ENCODE data around the gene ATG7.
"Not testable (repeated sequence)": the region's sequence is repeated elsewhere in the genome, so short reads cannot be mapped to it uniquely, and the experiment has no call there.

Gene ATG7

GRCh38 chr3:11507719-11508118 lies 235.5 kb downstream of the ATG7 start:
- no peak for DNase-seq (ENCODE audit: low read depth, low spot score)

DNA sequence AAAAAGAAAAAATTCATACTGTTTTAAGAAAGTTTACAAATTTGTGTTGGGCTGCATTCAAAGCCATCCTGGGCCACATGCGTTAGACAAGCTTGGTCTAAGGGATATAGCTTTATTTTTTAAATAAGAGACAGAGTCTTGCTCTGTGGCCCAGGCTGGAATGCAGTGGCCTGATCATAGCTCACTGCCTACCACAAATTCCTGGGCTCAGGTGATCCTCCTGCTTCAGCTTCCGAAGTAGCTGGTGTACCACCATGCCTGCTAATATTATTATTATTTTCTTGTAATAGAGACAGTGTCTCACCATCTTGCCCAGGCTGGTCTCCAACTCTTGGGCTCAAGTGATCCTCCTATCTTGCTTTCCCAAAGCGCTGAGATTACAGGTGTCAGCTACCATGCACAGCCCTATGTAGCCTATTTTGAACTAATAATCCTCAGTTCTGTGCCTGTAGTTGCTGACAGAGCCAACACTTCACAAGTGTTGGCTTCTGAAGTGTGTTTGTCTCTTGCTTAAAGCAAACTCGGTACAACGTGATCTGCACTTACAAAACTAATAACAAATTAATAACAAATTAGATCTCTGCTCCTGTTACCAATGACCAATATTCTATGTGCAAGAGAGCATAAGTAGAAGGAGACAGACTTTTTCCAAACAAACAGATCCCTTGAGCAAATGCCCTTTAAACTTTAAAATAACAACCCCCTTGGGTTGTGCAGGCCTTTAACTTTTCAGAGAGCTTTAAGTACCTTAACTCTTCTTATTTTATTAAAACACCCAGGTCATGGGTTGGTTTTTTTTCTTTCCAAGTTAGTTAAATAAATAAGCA lies 236.4 kb downstream of the ATG7 start:
- no peak for DNase-seq (ENCODE audit: low read depth, low spot score)

DNA sequence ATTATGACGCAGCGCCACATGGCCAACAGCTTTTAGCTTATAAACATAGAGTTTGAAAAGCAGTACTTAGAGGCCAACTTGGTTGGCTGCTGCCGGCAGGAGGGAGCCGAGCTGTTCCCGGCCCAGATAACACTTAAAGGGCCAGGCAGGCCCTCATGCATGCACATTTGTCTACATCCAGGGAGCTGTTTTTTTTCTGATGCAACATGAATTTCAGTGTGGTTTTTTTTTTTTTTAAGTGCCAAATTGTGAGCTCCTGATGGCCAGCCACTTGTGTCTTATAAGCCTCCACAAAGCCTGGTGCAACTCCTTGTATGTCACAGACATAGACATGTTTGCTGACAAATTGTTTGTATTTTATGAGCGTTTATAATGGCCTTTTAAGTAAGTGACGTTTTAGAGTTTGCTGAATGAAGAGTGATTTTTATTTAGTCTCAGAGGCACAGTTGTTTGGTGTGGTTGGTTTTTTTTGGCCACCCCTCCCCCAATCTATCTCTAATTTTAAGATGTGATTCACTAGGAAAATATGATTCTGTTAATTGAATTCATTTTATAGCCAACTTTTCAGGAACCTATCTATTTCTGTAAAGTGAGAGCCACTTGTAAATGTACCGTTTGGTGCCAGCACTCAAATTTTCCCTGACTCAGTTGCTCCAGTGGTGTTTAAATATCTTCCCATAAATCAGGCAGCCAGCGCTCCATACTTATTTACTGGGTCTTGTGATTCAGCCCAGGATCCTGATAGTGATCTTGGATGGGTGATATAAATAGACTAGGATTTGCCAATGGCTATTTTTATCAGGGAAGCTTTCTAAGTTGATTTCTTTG lies 237.2 kb downstream of the ATG7 start:
- DNase-seq (ENCODE audit: low read depth, low spot score) = peak; percentile 65

DNA sequence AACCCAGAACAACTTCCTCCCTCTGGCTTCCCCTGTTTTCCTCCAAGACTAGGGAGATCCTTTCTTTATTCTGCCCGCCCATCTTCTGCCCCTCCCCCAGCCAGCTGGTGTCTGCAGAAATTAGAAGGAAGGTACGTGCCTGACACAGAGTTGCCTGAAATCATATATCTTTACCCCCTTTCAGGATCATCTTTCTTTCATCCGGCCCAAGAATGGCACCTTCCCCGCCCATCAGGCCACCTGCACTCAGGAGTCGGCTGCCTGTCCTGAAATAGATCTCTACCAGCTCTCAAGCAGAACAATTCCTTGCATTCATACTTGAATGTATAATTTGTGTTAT lies 237.8 kb downstream of the ATG7 start:
- DNase-seq (ENCODE audit: low read depth, low spot score) = peak; percentile 18

GRCh38 chr3:11510356-11510755 lies 238.2 kb downstream of the ATG7 start:
- DNase-seq (ENCODE audit: low read depth, low spot score) = peak; percentile 5

DNA sequence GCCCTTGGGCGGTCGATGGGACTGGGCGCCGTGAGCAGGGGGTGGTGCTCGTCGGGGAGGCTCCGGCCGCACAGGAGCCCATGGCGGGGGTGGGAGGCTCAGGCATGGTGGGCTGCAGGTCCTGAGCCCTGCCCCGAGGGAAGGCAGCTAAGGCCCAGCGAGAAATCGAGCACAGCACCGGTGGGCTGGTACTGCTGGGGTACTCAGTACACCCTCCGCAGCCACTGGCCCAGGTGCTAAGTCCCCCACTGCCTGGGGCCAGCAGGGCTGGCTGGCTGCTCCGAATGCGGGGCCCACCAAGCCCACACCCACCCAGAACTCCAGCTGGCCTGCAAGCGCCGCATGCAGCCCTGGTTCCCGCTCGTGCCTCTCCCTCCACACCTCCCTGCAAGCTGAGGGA lies 239.4 kb downstream of the ATG7 start:
- DNase-seq (ENCODE audit: low read depth, low spot score) = not testable (repeated sequence)

DNA sequence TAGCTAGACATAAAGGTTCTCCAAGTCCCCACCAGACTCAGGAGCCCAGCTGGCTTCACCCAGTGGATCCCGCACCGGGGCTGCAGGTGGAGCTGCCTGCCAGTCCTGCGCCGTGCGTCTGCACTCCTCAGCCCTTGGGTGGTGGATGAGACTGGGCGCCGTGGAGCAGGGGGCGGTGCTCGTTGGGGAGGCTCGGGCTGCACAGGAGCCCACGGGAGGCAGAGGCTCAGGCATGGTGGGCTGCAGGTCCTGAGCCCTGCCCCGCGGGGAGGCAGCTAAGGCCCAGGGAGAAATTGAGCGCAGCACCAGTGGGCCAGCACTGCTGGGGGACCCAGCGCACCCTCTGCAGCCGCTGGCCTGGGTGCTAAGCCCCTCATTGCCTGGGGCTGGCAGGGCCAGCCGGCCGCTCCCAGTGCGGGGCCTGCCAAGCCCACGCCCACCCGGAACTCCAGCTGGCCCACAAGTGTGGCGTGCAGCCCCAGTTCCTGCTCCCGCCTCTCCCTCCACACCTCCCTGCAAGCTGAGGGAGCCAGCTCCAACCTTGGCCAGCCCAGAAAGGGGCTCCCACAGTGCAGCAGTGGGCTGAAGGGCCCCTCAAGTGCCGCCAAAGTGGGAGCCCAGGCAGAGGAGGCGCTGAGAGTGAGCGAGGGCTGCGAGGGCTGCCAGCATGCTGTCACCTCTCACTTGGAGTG lies 241.1 kb downstream of the ATG7 start:
- not testable (repeated sequence) for DNase-seq (ENCODE audit: low read depth, low spot score)

DNA sequence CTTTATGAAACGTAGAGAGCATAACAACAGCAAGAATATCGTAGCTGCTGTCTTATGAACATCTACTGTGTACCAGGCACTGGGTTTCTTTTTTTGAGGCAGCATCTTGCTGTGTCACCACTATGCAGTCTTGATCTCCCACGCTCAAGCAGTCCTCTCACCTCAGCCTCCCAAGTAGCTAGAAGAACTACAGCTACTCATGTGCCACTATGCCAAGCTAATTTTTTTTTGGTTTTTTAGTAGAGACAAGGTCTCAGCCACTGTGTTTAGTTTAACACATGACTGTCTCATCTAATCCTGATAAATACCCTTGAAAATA lies 241.6 kb downstream of the ATG7 start:
- no peak for DNase-seq (ENCODE audit: low read depth, low spot score)

DNA sequence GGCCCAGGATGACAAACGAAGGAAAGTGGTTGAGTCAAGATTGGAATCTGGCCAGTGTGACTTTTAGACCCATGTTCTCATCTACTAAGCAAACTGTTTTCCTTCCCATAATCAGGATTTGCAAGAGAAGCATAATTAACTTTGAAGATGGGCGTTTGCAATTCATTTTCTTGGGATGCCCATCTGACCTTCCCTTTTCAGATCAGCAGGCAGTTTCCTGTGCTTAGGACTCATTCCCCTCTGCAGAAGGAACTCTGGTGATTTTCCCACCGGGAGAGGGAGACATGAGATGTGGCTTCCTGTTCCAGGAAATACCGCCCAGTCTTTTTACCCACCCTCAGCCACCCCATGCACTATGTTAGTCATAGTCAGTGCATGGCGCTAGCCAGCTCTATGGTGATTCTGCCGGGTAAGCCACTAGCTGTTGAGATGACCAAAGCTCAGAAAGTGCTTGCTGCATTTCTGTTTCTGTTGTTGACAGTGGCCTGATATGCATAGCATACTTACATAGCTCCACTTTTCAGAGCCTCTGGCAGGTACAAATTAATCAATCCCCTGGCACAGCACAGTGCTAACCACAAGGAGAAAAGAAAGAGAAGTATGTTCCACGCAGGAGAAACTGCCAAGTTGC lies 242.1 kb downstream of the ATG7 start:
- DNase-seq (ENCODE audit: low read depth, low spot score) = peak; percentile 45

GRCh38 chr3:11517601-11518000 lies 245.4 kb downstream of the ATG7 start:
- no peak for DNase-seq (ENCODE audit: low read depth, low spot score)

GRCh38 chr3:11521167-11521566 lies 249.0 kb downstream of the ATG7 start:
- no peak for DNase-seq (ENCODE audit: low read depth, low spot score)

GRCh38 chr3:11522398-11522715 lies 250.2 kb downstream of the ATG7 start:
- no peak for DNase-seq (ENCODE audit: low read depth, low spot score)

GRCh38 chr3:11522953-11523571 lies 250.9 kb downstream of the ATG7 start:
- no peak for DNase-seq (ENCODE audit: low read depth, low spot score)

DNA sequence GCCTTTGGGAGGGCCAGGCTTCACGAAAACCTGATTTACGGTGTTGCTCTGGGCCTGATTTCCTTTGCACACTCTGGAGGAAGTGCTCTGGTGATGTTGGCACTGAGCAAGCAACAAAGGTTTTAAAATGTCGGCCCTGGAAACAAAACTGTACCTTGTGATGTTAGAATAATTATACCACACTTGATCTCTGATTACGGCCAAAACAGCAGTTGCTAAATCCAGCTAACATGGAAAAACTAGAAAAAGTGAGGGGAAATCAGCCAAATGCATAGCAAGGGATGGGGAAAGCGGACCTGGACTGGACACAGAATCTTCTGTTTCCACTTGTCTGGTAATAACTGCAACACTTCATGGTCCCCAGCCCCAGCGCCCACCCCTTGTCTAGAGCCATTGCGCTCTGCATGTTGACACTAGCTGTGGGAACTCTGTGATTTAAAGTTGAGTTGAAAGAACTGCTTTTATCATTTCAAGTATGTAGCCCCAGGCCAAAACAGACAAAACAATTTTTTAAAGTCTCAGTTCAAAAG lies 251.4 kb downstream of the ATG7 start:
- no peak for DNase-seq (ENCODE audit: low read depth, low spot score)

DNA sequence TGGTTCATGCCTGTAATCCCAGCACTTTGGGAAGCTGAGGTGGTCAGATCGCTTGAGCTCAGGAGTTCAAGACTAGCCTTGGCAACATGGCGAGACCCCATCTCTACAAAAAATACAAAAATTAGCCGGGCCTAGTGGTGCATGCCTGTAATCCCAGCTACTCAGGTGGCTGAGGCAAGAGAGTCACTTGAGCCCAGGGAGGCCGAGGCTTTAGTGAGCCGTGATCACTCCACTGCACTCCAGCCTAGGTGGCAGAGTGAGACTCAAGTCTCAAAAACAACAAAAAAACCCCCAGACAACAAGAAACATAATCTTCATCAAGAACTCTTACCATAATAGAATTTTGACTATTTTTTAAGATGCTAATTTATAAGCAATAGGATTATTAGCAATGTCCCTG lies 253.9 kb downstream of the ATG7 start:
- DNase-seq (ENCODE audit: low read depth, low spot score) = not testable (repeated sequence)

DNA sequence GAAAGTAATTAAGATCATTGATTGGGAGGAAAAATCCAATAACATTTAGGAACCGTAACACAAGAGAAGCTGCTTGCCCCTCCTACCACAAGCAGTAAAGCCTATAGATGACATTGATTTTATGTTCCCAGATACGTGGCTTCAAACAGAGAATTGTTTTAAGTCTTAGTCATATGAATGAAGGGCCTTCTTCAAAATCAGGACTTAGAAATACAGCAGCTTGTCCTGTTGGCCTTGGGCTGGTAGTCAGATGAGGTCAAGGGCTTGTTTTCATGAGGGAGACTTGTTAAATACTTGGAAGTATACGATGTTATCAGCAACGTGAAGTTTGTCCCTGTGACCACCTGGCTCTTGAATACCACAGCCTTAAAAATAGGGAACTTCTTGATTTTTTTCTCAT lies 257.1 kb downstream of the ATG7 start:
- DNase-seq (ENCODE audit: low read depth, low spot score) = no peak

GRCh38 chr3:11530153-11530721 lies 258.0 kb downstream of the ATG7 start:
- peak; percentile 23 for DNase-seq (ENCODE audit: low read depth, low spot score)

DNA sequence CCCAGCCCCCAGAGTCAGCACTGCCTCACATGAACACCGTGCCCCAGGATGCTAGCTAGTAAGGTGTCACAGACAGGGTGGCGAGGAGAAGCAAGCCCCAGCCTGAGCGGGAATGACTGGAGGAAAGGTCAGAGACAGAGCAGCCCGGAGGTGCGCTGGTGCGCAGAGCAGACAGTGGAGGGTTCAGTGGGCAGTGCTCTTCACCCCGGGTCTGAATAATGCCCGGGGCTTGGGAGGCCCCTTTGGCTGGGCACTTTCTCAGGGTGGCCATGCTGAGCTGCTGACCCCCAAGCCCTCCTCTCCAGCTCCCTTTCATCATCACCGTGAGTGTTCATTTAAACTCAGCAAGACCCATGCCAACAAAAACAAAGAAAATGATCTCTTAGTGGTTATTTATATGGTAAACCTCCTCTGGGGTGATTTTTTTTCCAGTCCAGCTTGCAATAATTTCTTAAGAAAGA lies 260.8 kb downstream of the ATG7 start:
- DNase-seq (ENCODE audit: low read depth, low spot score) = no peak

GRCh38 chr3:11534011-11534792 lies 262.0 kb downstream of the ATG7 start:
- DNase-seq (ENCODE audit: low read depth, low spot score) = no peak

GRCh38 chr3:11534793-11535101 lies 262.6 kb downstream of the ATG7 start:
- DNase-seq (ENCODE audit: low read depth, low spot score) = no peak
